Measurements from ENCODE around the gene ADK. TPM values are rescaled to one million over a fixed set of nuclear protein-coding genes. Genes with fewer than 3 reads are reported as not detected.

ADK gene
- total RNA-seq, 1 donor from 2014 or later: 13.1 TPM

DNA sequence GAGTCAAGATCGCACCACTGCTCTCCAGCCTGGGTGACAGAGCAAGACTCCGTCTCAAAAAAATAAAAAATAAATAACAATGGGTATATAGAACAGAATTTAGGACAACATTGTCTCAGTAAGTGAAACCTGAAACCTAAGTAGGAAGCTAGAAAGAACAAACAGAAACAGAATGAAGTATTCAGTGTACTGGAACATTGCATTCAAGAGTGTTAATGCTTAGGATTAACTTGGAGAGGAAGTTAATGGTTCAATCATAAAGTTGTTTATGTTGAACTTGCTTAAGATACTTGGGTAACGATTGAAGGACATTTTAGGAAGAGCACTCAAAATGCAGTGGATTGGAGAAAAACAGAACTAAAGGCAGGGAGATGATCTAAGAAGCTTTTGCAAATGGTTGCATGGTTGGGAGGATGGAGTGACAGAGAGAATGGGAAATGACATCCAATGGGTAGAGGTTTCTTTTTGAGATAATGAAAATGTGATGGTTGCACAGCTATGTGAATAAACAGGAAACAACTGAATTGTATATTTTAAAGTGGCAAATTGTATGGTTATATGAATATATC is 233.7 kb downstream of the ADK start:
- no peak for DNase-seq (ENCODE audit: low spot score)
- TF ChIP-seq CTCF (IDR thresholded peaks at IDR 0.05; ENCODE audit: unreplicated experiment): no peak
- peaks cover 12% of the 10 kb centered on the region for H3K4me1 Mint-ChIP-seq (ENCODE audit: unreplicated experiment)
- peaks cover 1% of the 10 kb centered on the region for H3K27me3 Mint-ChIP-seq (ENCODE audit: unreplicated experiment)
- no peak overlapping the region for H3K4me3 Mint-ChIP-seq (ENCODE audit: unreplicated experiment)
- no peaks in the 10 kb centered on the region for H3K36me3 Mint-ChIP-seq (ENCODE audit: low read depth, unreplicated experiment)
- no peaks in the 10 kb centered on the region for H3K9me3 Mint-ChIP-seq (ENCODE audit: unreplicated experiment)
- no peak overlapping the region for H3K27ac Mint-ChIP-seq (ENCODE audit: unreplicated experiment)

GRCh38 chr10:74388801-74389200 is 237.8 kb downstream of the ADK start:
- Mint-ChIP-seq H3K4me3 (ENCODE audit: unreplicated experiment) (no peak overlapping the region), H3K27ac (ENCODE audit: unreplicated experiment) (no peak overlapping the region), H3K27me3 (ENCODE audit: unreplicated experiment) (peaks cover 1% of the 10 kb centered on the region), H3K36me3 (ENCODE audit: low read depth, unreplicated experiment) (no peaks in the 10 kb centered on the region), H3K4me1 (ENCODE audit: unreplicated experiment) (peaks cover 18% of the 10 kb centered on the region), H3K9me3 (ENCODE audit: unreplicated experiment) (no peaks in the 10 kb centered on the region)
- TF ChIP-seq CTCF (IDR thresholded peaks at IDR 0.05; ENCODE audit: unreplicated experiment): no peak
- no peak for DNase-seq (ENCODE audit: low spot score)

GRCh38 chr10:74391786-74392185 is 240.8 kb downstream of the ADK start:
- H3K9me3 Mint-ChIP-seq (ENCODE audit: unreplicated experiment): no peaks in the 10 kb centered on the region
- DNase-seq (ENCODE audit: low spot score): no peak
- H3K36me3 Mint-ChIP-seq (ENCODE audit: low read depth, unreplicated experiment): no peaks in the 10 kb centered on the region
- no peak for TF ChIP-seq CTCF (IDR thresholded peaks at IDR 0.05; ENCODE audit: unreplicated experiment)
- no peak overlapping the region for H3K4me3 Mint-ChIP-seq (ENCODE audit: unreplicated experiment)
- peaks cover 15% of the 10 kb centered on the region for H3K4me1 Mint-ChIP-seq (ENCODE audit: unreplicated experiment)
- no peaks in the 10 kb centered on the region for H3K27me3 Mint-ChIP-seq (ENCODE audit: unreplicated experiment)
- peak overlapping the region; percentile 79 for H3K27ac Mint-ChIP-seq (ENCODE audit: unreplicated experiment)

DNA sequence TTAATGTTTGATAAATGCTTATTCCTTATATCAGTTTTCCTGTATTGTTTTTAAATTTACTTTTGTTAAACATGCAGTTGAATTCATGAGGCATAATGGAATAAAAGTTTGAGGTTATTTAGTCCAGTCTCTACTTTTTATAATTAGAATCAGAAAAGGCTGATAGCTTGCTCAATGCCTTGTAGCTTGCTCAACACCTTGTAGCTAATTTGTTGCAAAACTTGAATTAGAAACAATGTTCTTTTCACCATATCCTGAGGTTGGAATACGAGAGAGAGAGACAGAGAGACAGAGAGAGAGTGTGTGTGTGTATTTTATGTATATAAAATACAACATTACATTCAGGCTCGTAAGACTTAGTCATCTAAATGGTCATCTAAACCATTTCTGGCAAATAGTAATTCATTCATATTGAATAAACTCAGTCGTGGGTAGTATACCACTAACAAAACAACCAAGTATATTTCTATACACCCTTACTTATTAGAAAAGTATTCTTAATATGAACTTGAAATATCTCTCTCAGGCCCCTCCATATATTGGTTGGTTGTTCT is 243.5 kb downstream of the ADK start:
- Mint-ChIP-seq H3K27ac (ENCODE audit: unreplicated experiment) (no peak overlapping the region), H3K4me3 (ENCODE audit: unreplicated experiment) (no peak overlapping the region), H3K4me1 (ENCODE audit: unreplicated experiment) (peaks cover 15% of the 10 kb centered on the region), H3K36me3 (ENCODE audit: low read depth, unreplicated experiment) (no peaks in the 10 kb centered on the region), H3K27me3 (ENCODE audit: unreplicated experiment) (no peaks in the 10 kb centered on the region), H3K9me3 (ENCODE audit: unreplicated experiment) (no peaks in the 10 kb centered on the region)
- no peak for TF ChIP-seq CTCF (IDR thresholded peaks at IDR 0.05; ENCODE audit: unreplicated experiment)
- DNase-seq (ENCODE audit: low spot score): no peak

DNA sequence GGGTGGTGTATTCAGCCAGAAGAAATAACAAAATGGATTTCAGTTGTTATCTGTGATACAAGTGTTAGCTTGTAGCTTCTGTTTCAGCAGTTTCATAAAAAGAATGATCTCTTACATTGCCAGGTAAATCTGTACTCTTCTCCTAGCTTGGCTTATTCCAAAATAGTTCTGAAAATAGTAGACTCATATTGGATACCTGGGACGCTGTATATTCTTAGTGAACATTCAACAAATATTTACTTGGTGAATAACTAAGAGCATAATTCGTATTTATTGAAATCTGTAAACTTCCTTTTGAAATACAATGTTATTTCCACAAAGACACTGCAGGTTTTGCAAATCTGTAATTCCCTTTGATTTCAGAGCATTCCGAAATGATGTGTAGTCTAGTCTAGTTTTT is 249.2 kb downstream of the ADK start:
- Mint-ChIP-seq H3K4me3 (ENCODE audit: unreplicated experiment) (no peak overlapping the region), H3K27me3 (ENCODE audit: unreplicated experiment) (no peaks in the 10 kb centered on the region), H3K9me3 (ENCODE audit: unreplicated experiment) (no peaks in the 10 kb centered on the region), H3K36me3 (ENCODE audit: low read depth, unreplicated experiment) (peaks cover 8% of the 10 kb centered on the region), H3K27ac (ENCODE audit: unreplicated experiment) (no peak overlapping the region), H3K4me1 (ENCODE audit: unreplicated experiment) (no peaks in the 10 kb centered on the region)
- DNase-seq (ENCODE audit: low spot score): no peak
- TF ChIP-seq CTCF (IDR thresholded peaks at IDR 0.05; ENCODE audit: unreplicated experiment): no peak

Measured in endothelial cell (in vitro differentiated cells).